HG03175 (cell line): ENCODE results near the gene AFTPH.

ENCODE experiments used
- ATAC-seq: cut with Tn5 transposase; IDR thresholded peaks from one replicate; pipeline ENCODE4 v1.9.1; 2021; ENCODE audit warnings: mild to moderate bottlenecking, moderate library complexity; ENCODE audit not compliant: unreplicated experiment

Gene AFTPH

GRCh38 chr2:64523666-64524603 is at the start of gene AFTPH:
AFTPH (plus strand) TSS chr2:64524328; CDS start chr2:64551475, 27,147 bp downstream.
- peak; percentile 86 for ATAC-seq

- ATAC-seq = no peak
Measured at GRCh38 chr2:64474636-64475035, 49.5 kb upstream of the AFTPH start.

GRCh38 chr2:64477037-64477436 is 47.1 kb upstream of the AFTPH start:
- no peak for ATAC-seq

GRCh38 chr2:64477979-64478378 is 46.1 kb upstream of the AFTPH start:
- ATAC-seq = no peak

- no peak for ATAC-seq
Measured at GRCh38 chr2:64478502-64479230, 45.5 kb upstream of the AFTPH start.

GRCh38 chr2:64479259-64480117 is 44.6 kb upstream of the AFTPH start:
- no peak for ATAC-seq

GRCh38 chr2:64481665-64482064 is 42.5 kb upstream of the AFTPH start:
- no peak for ATAC-seq

GRCh38 chr2:64482243-64482642 is 41.9 kb upstream of the AFTPH start:
- ATAC-seq = no peak

GRCh38 chr2:64482765-64483504 is 41.2 kb upstream of the AFTPH start:
- ATAC-seq = no peak

GRCh38 chr2:64485331-64485730 is 38.8 kb upstream of the AFTPH start:
- no peak for ATAC-seq

GRCh38 chr2:64485961-64486360 is 38.2 kb upstream of the AFTPH start:
- ATAC-seq = no peak

GRCh38 chr2:64487256-64488049 is 36.7 kb upstream of the AFTPH start:
- ATAC-seq = no peak

- peak; percentile 55 for ATAC-seq
Measured at GRCh38 chr2:64488050-64488974, 35.8 kb upstream of the AFTPH start.

- ATAC-seq = no peak
Measured at GRCh38 chr2:64489081-64489751, 34.9 kb upstream of the AFTPH start.

- no peak for ATAC-seq
Measured at GRCh38 chr2:64491426-64491825, 32.7 kb upstream of the AFTPH start.

GRCh38 chr2:64492272-64492671 is 31.9 kb upstream of the AFTPH start:
- no peak for ATAC-seq

- ATAC-seq = no peak
Measured at GRCh38 chr2:64492821-64493220, 31.3 kb upstream of the AFTPH start.

- no peak for ATAC-seq
Measured at GRCh38 chr2:64493788-64494187, 30.3 kb upstream of the AFTPH start.
